IPS-18a (cell line): ENCODE measurements around the gene TMEM132D.

Experiments
- H3K27ac ChIP-seq: one replicate; pipeline ENCODE4 v1.5.1; 2013; ENCODE audit warnings: low read length
- H3K27me3 ChIP-seq: one replicate; pipeline ENCODE4 v1.6.1; 2013; ENCODE audit warnings: mild to moderate bottlenecking, low read length; ENCODE audit not compliant: control insufficient read depth, insufficient read depth
- H3K36me3 ChIP-seq: one replicate; pipeline ENCODE4 v1.6.1; 2013; ENCODE audit warnings: low read depth, low read length; ENCODE audit not compliant: control insufficient read depth
- H3K4me1 ChIP-seq: one replicate; pipeline ENCODE4 v1.6.1; 2013; ENCODE audit warnings: low read depth, low read length; ENCODE audit not compliant: control insufficient read depth
- H3K4me3 ChIP-seq: one replicate; pipeline ENCODE4 v1.5.1; 2013; ENCODE audit warnings: low read length
- H3K9ac ChIP-seq: one replicate; pipeline ENCODE4 v1.6.1; 2013; ENCODE audit warnings: mild to moderate bottlenecking, low read length, moderate library complexity
- H3K9me3 ChIP-seq: one replicate; pipeline ENCODE4 v1.6.1; 2013; ENCODE audit warnings: low read depth, low read length; ENCODE audit not compliant: control insufficient read depth

TMEM132D gene

DNA sequence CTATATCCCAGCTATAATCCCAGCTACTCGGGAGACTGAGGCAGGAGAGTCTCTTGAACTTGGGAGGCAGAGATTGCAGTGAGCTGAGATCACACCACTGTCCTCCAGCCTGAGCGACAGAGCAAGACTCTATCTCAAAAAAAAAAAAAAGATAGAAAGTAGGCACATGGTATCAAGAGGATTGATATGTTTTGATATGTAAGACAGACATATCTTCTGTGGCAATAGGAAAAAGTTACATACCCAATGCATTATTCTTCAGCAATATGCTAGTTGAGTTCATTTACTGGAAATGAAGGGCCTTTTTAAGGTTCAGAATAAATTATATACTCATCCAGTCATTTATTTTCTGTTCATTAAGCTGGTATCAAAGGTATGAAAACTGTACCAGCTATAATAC is 657.2 kb downstream of the TMEM132D start:
- Histone ChIP-seq H3K27ac (no peak overlapping the region), H3K9ac (no peak overlapping the region), H3K9me3 (peaks cover 22% of the 10 kb centered on the region), H3K27me3 (no peaks in the 10 kb centered on the region), H3K4me3 (no peak overlapping the region), H3K4me1 (no peaks in the 10 kb centered on the region), H3K36me3 (no peaks in the 10 kb centered on the region)

- no peak overlapping the region for H3K27ac ChIP-seq
- H3K4me1 ChIP-seq = no peaks in the 10 kb centered on the region
- H3K9me3 ChIP-seq = peaks cover 22% of the 10 kb centered on the region
- no peak overlapping the region for H3K4me3 ChIP-seq
- H3K27me3 ChIP-seq = no peaks in the 10 kb centered on the region
- H3K9ac ChIP-seq = no peak overlapping the region
- H3K36me3 ChIP-seq = no peaks in the 10 kb centered on the region
Observed at GRCh38 chr12:129245769-129246168, 658.1 kb downstream of the TMEM132D start.

GRCh38 chr12:129241852-129242251 is 662.0 kb downstream of the TMEM132D start:
- Histone ChIP-seq H3K9me3 (peaks cover 23% of the 10 kb centered on the region), H3K9ac (no peak overlapping the region), H3K36me3 (no peaks in the 10 kb centered on the region), H3K4me1 (no peaks in the 10 kb centered on the region), H3K27me3 (no peaks in the 10 kb centered on the region), H3K4me3 (no peak overlapping the region), H3K27ac (no peak overlapping the region)

GRCh38 chr12:129237881-129238280 is 665.9 kb downstream of the TMEM132D start:
- H3K36me3 ChIP-seq = no peaks in the 10 kb centered on the region
- peaks cover 14% of the 10 kb centered on the region for H3K9me3 ChIP-seq
- H3K9ac ChIP-seq = no peak overlapping the region
- no peak overlapping the region for H3K27ac ChIP-seq
- H3K4me3 ChIP-seq = no peak overlapping the region
- no peaks in the 10 kb centered on the region for H3K27me3 ChIP-seq
- no peaks in the 10 kb centered on the region for H3K4me1 ChIP-seq

DNA sequence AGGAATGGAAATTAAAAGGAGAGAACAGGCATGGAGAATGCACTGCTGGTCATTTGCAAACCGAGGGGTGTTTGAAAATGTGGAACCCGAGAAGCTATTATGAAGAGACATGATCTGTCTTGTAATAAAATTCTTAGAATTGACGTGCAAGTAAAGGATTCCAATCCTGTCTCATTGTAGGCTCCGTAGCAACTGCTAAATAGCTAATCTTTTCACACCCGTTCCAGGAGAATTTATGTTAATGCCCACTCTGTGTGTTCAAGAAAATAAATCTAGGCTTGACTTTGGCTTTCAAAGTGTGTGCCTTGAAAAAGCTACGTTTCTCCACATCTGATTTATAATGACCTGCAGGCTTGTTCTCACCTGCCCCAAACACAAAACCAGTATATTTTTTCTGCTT is 669.6 kb downstream of the TMEM132D start:
- no peaks in the 10 kb centered on the region for H3K4me1 ChIP-seq
- no peak overlapping the region for H3K27ac ChIP-seq
- H3K27me3 ChIP-seq = no peaks in the 10 kb centered on the region
- no peaks in the 10 kb centered on the region for H3K36me3 ChIP-seq
- no peak overlapping the region for H3K9ac ChIP-seq
- peaks cover 25% of the 10 kb centered on the region for H3K9me3 ChIP-seq
- no peak overlapping the region for H3K4me3 ChIP-seq

DNA sequence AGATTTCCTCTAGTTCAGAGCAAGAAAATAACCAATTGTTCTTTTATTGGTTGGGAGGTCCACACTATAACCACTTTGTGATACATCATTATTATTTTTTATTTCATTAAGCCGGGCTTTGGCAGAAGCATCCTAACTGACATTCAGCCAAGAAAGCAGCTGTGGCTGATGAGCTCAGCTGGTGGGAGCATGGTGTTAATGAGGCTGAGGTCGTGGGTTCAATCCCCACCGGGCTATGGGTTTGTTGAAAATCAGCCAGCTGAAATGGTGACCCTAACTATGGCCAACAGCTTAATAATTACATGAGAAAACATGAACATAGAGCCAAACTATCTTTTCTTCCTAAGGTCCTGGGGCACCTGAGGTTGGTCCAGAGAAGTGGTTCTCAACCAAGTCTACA is 672.3 kb downstream of the TMEM132D start:
- peaks cover 22% of the 10 kb centered on the region for H3K9me3 ChIP-seq
- no peak overlapping the region for H3K9ac ChIP-seq

GRCh38 chr12:129230995-129231394 is 672.8 kb downstream of the TMEM132D start:
- no peaks in the 10 kb centered on the region for H3K36me3 ChIP-seq
- no peak overlapping the region for H3K4me3 ChIP-seq
- peaks cover 22% of the 10 kb centered on the region for H3K9me3 ChIP-seq
- no peaks in the 10 kb centered on the region for H3K27me3 ChIP-seq
- no peaks in the 10 kb centered on the region for H3K4me1 ChIP-seq
- H3K9ac ChIP-seq = no peak overlapping the region
- H3K27ac ChIP-seq = no peak overlapping the region

More for the DNA sequence above, 672.3 kb downstream of the TMEM132D start:
- H3K27me3 ChIP-seq = no peaks in the 10 kb centered on the region
- no peak overlapping the region for H3K27ac ChIP-seq
- no peaks in the 10 kb centered on the region for H3K4me1 ChIP-seq
- no peak overlapping the region for H3K4me3 ChIP-seq
- no peaks in the 10 kb centered on the region for H3K36me3 ChIP-seq

GRCh38 chr12:129226851-129227250 is 677.0 kb downstream of the TMEM132D start:
- H3K9ac ChIP-seq = no peak overlapping the region
- no peak overlapping the region for H3K4me3 ChIP-seq
- H3K27me3 ChIP-seq = no peaks in the 10 kb centered on the region
- peaks cover 26% of the 10 kb centered on the region for H3K9me3 ChIP-seq
- no peaks in the 10 kb centered on the region for H3K36me3 ChIP-seq
- no peaks in the 10 kb centered on the region for H3K4me1 ChIP-seq
- H3K27ac ChIP-seq = no peak overlapping the region

GRCh38 chr12:129226005-129226404 is 677.8 kb downstream of the TMEM132D start:
- Histone ChIP-seq H3K9me3 (peaks cover 30% of the 10 kb centered on the region), H3K9ac (no peak overlapping the region), H3K27ac (no peak overlapping the region), H3K4me3 (no peak overlapping the region), H3K4me1 (no peaks in the 10 kb centered on the region), H3K36me3 (no peaks in the 10 kb centered on the region), H3K27me3 (no peaks in the 10 kb centered on the region)

GRCh38 chr12:129215556-129215955 is 688.3 kb downstream of the TMEM132D start:
- no peak overlapping the region for H3K4me3 ChIP-seq
- H3K27me3 ChIP-seq = no peaks in the 10 kb centered on the region
- no peaks in the 10 kb centered on the region for H3K36me3 ChIP-seq
- peaks cover 13% of the 10 kb centered on the region for H3K9me3 ChIP-seq
- no peaks in the 10 kb centered on the region for H3K4me1 ChIP-seq
- H3K27ac ChIP-seq = no peak overlapping the region
- H3K9ac ChIP-seq = no peak overlapping the region

GRCh38 chr12:129213551-129213950 is 690.3 kb downstream of the TMEM132D start:
- Histone ChIP-seq H3K36me3 (no peaks in the 10 kb centered on the region), H3K27ac (no peak overlapping the region), H3K9me3 (peaks cover 13% of the 10 kb centered on the region), H3K4me1 (no peaks in the 10 kb centered on the region), H3K4me3 (no peak overlapping the region), H3K27me3 (no peaks in the 10 kb centered on the region), H3K9ac (no peak overlapping the region)

- no peak overlapping the region for H3K9ac ChIP-seq
- H3K9me3 ChIP-seq = peaks cover 13% of the 10 kb centered on the region
- no peak overlapping the region for H3K4me3 ChIP-seq
- H3K27ac ChIP-seq = no peak overlapping the region
- no peaks in the 10 kb centered on the region for H3K36me3 ChIP-seq
- H3K4me1 ChIP-seq = no peaks in the 10 kb centered on the region
- no peaks in the 10 kb centered on the region for H3K27me3 ChIP-seq
Observed at GRCh38 chr12:129211862-129212630, 691.8 kb downstream of the TMEM132D start.
